Spleen (tissue), 11 donors: ENCODE data around the gene ZDHHC20. TPM values are rescaled to one million over a fixed set of nuclear protein-coding genes. Genes with fewer than 3 reads are reported as not detected.
A peak's percentile ranks its signal among the peaks of the same experiment; 100 is the strongest.

Experiments
- DNase-seq: peaks from one replicate; pipeline ENCODE4 v3.0.0-alpha.2; 2020
- H3K27ac ChIP-seq, 8 donors: fragments of 200-600 bp; sonication (generic) in 7 of 8; 1 replicate in 4 of 8; 2 replicates in 4 of 8; pipeline versions ENCODE4 v1.5.0 to v1.8.0; 2016 to 2021; ENCODE audit warnings: inconsistent platforms in 4 of 8, mild to moderate bottlenecking in 4 of 8, moderate library complexity in 1 of 8
- H3K27me3 ChIP-seq, 7 donors: fragments of 200-600 bp; sonication (generic) in 6 of 7; replicated peaks in 1 of 7; 1 replicate in 4 of 7; 2 replicates in 3 of 7; pipeline versions ENCODE4 v1.5.0 to v1.8.0; 2016 to 2021; ENCODE audit warnings: inconsistent platforms in 3 of 7, mild to moderate bottlenecking in 1 of 7
- H3K36me3 ChIP-seq, 6 donors: fragments of 200-600 bp; sonication (generic) in 5 of 6; 1 replicate in 4 of 6; 2 replicates in 2 of 6; pipeline versions ENCODE4 v1.5.0 to v1.8.0; 2016 to 2021; ENCODE audit warnings: inconsistent platforms in 2 of 6
- H3K4me1 ChIP-seq, 6 donors: fragments of 200-600 bp; sonication (generic) in 5 of 6; 1 replicate in 3 of 6; 2 replicates in 3 of 6; pipeline versions ENCODE4 v1.5.0 to v1.8.0; 2016 to 2021; ENCODE audit warnings: inconsistent platforms in 3 of 6
- H3K4me3 ChIP-seq, 8 donors: fragments of 200-600 bp; sonication (generic) in 7 of 8; 1 replicate in 4 of 8; 2 replicates in 4 of 8; pipeline versions ENCODE4 v1.5.0 to v1.8.0; 2016 to 2021; ENCODE audit warnings: inconsistent platforms in 4 of 8, mild to moderate bottlenecking in 4 of 8, moderate library complexity in 2 of 8
- H3K9me3 ChIP-seq, 8 donors: fragments of 200-600 bp; sonication (generic) in 7 of 8; 1 replicate in 4 of 8; 2 replicates in 4 of 8; pipeline versions ENCODE4 v1.5.0 to v1.8.0; 2016 to 2021; ENCODE audit warnings: inconsistent platforms in 4 of 8
- CTCF ChIP-seq, 11 experiments: fragments of 200-600 bp in 7 of 11; fragments of 450-650 bp in 4 of 11; sonication (generic) in 4 of 11; IDR thresholded peaks in 8 of 11; conservative IDR thresholded peaks in 3 of 11; 1 replicate in 7 of 11; 2 replicates in 4 of 11; pipeline versions ENCODE4 v1.4.0 to v1.8.0; 2016 to 2021; ENCODE audit warnings: antibody characterized with exemption in 11 of 11, inconsistent platforms in 4 of 11, mild to moderate bottlenecking in 1 of 11
- POLR2A ChIP-seq, 3 donors: fragments of 450-650 bp; IDR thresholded peaks; one replicate each; pipeline ENCODE4 v1.5.1; 2017; ENCODE audit warnings: antibody characterized with exemption in 3 of 3, mild to moderate bottlenecking in 1 of 3
- POLR2AphosphoS5 ChIP-seq, 3 donors: sonication (generic); formaldehyde crosslinking; IDR thresholded peaks; one replicate each; pipeline ENCODE4 v1.5.1; 2017; ENCODE audit warnings: antibody characterized with exemption in 3 of 3
- WGBS, 5 donors: extraction: QIAGEN DNeasy Blood & Tissue Kit in 3 of 5; methylation state at CpG; one replicate each; pipeline versions ENCODE4 v1.1.5 to v1.1.7; 2013 to 2018; 5-methylcytosine and 5-hydroxymethylcytosine counted together
- intact Hi-C: fragments of 100-400 bp; cut with DNase I; formaldehyde crosslinking; loops from one replicate; pipeline ENCODE4 v1.15.0; 2023; ENCODE audit warnings: low total_unique reads
- polyA plus RNA-seq, 3 donors: library from polyadenylated mRNA; stranded (reverse); fragments of 200-250 nt; gene quantifications; one replicate each; pipeline ENCODE4 v1.2.1, GENCODE V29; 2013
- total RNA-seq, 7 donors: library from RNA; depleted of rRNA in 3 of 7; stranded (reverse); fragments of >200 nt in 3 of 7; fragmentation: NEBNext Ultra II Directional in 4 of 7; extraction: Animal tissue kit (Norgen Biotek cat#: 25700) in 4 of 7; gene quantifications; one replicate each; pipeline versions ENCODE4 v1.1.0 to v1.2.1, GENCODE V29; 2016 to 2021
- donor health status: healthy with polysubstance abuse.
- donor health status: DM: no; HTN: no; CAD: no; lungs with moderate emphysema.
- donor health status: DM: no; HTN: no; CAD: no.
- donor health status: Bipolar disorder and iron deficiency.
- donor health status: healthy.
- donor health status: DM: no; HTN: no; CAD: no.
- donor health status: DM: yes; HTN: yes; CAD: no.

Gene ZDHHC20
- total and polyA plus RNA-seq, 10 donors, result 15.6 to 110 (median 80.5) TPM

GRCh38 chr13:21330126-21330861 lies 128.8 kb downstream of the ZDHHC20 start:
- WGBS, 5 donors, result 55 to 72% (median 70%) methylated on average over 8 of the region's 8 CpGs
- peak overlapping the region in 2 of 8 donors; percentile 11 to 19 for H3K27ac ChIP-seq
- H3K4me1 ChIP-seq, result peaks cover 0 to 7% (median 0%) of the 10 kb centered on the region in 6 donors
- no peak for TF ChIP-seq POLR2A (IDR thresholded peaks at IDR 0.05)
- no peak for TF ChIP-seq POLR2AphosphoS5 (IDR thresholded peaks at IDR 0.05)
- TF ChIP-seq CTCF (IDR thresholded peaks at IDR 0.05 in 8 of 11, conservative IDR thresholded peaks at IDR 0.05 in 3 of 11), result no peak
- H3K36me3 ChIP-seq, result peaks cover 0 to 10% (median 0%) of the 10 kb centered on the region in 6 donors
- H3K4me3 ChIP-seq, result peak overlapping the region in 1 of 8 donors; percentile 27
- peaks cover 0 to 9% (median 2%) of the 10 kb centered on the region in 8 donors for H3K9me3 ChIP-seq
- no peaks in the 10 kb centered on the region for H3K27me3 ChIP-seq
- no peak for DNase-seq
- intact Hi-C loops, result no loop called here

- 59 to 78% (median 70%) methylated on average over 6 of the region's 6 CpGs for WGBS, 5 donors
- Histone ChIP-seq H3K27me3 (no peaks in the 10 kb centered on the region), H3K4me3 (no peak overlapping the region), H3K4me1 (peaks cover 0 to 7% (median 0%) of the 10 kb centered on the region in 6 donors), H3K36me3 (peaks cover 0 to 10% (median 0%) of the 10 kb centered on the region in 6 donors), H3K9me3 (no peaks in the 10 kb centered on the region), H3K27ac (no peak overlapping the region)
- intact Hi-C loops, result no loop called here
- DNase-seq, result no peak
- TF ChIP-seq POLR2A (IDR thresholded peaks at IDR 0.05) (no peak), POLR2AphosphoS5 (IDR thresholded peaks at IDR 0.05) (no peak), CTCF (IDR thresholded peaks at IDR 0.05 in 8 of 11, conservative IDR thresholded peaks at IDR 0.05 in 3 of 11) (no peak)
Measured at GRCh38 chr13:21328836-21329477, 130.1 kb downstream of the ZDHHC20 start.

GRCh38 chr13:21328201-21328600 lies 130.9 kb downstream of the ZDHHC20 start:
- H3K36me3 ChIP-seq, result peaks cover 0 to 10% (median 0%) of the 10 kb centered on the region in 6 donors
- no peak overlapping the region for H3K4me3 ChIP-seq
- peaks cover 0 to 7% (median 0%) of the 10 kb centered on the region in 6 donors for H3K4me1 ChIP-seq
- H3K27ac ChIP-seq, result no peak overlapping the region
- intact Hi-C loops, result no loop called here
- H3K9me3 ChIP-seq, result no peaks in the 10 kb centered on the region
- no peak for TF ChIP-seq POLR2AphosphoS5 (IDR thresholded peaks at IDR 0.05)
- no peak for TF ChIP-seq CTCF (IDR thresholded peaks at IDR 0.05 in 8 of 11, conservative IDR thresholded peaks at IDR 0.05 in 3 of 11)
- no peak for TF ChIP-seq POLR2A (IDR thresholded peaks at IDR 0.05)
- H3K27me3 ChIP-seq, result no peaks in the 10 kb centered on the region
- WGBS, 5 donors, result 77 to 93% (median 78%) methylated on average over 3 to 6 of the region's 6 CpGs
- no peak for DNase-seq
